Dermis blood vessel endothelial cell (primary cell): ENCODE measurements around the gene CDHR1. TPM values are rescaled to one million over a fixed set of nuclear protein-coding genes. Genes with fewer than 3 reads are reported as not detected.

Experiments used
- DNase-seq: peaks from one replicate; pipeline ENCODE4 v3.0.0; 2010
- total RNA-seq: library from RNA; depleted of rRNA; stranded (reverse); fragments of >200 nt; gene quantifications from 2 replicates; pipeline ENCODE4 v1.2.3, GENCODE V29; 2014

Gene CDHR1
- total RNA-seq, 1 donor from 2014 or later = 0.68 TPM

DNA sequence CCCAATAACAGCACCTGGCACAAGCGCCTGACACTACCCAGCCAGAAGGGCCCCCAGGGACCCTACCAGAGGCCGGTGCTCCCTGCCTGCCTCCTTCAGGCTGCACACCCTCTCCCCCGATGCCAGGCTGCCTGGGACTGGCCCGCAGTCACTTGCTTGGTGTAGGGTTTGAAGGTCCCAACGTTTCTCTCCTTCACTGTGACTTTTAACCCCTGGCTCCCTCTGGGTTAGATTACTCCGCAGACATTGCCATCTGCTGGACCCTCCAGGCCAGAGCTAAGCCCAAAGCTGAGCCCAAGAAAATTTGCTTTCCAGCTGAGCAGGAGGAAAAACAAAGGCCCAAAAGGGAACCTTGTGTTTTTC lies 6.9 kb downstream of the CDHR1 start:
- DNase-seq = no peak

DNA sequence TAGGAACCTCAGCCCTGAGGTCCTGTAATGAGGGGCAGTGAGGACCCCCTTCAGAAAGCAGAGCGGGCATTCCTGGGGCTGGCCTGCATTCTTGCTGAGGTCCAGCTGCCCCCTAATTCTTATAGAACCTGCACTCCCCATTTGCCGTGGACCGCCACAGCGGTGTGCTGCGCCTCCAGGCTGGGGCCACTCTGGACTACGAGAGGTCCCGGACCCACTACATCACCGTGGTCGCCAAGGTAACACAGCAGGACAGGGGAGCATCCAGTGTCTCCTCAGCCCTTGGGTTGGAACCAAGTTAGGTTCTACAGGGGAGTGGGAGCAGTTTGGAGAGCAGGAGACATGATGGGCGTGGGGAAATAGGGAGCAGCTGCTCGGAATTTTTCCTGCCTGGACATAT lies 7.3 kb downstream of the CDHR1 start:
- DNase-seq = no peak

GRCh38 chr10:84202349-84202748 lies 8.0 kb downstream of the CDHR1 start:
- no peak for DNase-seq

DNA sequence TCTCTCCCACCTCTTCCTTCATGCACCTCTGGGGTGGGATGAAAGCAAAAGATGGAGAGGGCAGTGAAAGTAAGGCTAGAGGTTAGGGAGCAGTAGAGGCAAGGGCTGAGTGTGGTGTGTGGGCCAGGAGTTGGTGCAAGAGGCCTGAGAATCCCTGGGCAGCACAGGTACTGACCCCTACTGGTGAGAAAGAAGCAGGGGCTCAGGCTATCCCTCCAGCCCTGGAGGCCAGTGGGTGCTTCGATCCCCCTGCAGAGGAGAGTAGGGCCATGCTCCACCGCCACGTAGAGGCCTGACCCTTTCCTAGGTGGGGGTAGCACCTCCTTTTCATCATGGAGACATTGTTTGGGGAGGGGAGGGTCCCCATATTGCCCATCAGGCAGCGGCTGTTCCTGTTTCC lies 9.8 kb downstream of the CDHR1 start:
- peak; percentile 19 for DNase-seq

GRCh38 chr10:84204610-84205009 lies 10.3 kb downstream of the CDHR1 start:
- no peak for DNase-seq

DNA sequence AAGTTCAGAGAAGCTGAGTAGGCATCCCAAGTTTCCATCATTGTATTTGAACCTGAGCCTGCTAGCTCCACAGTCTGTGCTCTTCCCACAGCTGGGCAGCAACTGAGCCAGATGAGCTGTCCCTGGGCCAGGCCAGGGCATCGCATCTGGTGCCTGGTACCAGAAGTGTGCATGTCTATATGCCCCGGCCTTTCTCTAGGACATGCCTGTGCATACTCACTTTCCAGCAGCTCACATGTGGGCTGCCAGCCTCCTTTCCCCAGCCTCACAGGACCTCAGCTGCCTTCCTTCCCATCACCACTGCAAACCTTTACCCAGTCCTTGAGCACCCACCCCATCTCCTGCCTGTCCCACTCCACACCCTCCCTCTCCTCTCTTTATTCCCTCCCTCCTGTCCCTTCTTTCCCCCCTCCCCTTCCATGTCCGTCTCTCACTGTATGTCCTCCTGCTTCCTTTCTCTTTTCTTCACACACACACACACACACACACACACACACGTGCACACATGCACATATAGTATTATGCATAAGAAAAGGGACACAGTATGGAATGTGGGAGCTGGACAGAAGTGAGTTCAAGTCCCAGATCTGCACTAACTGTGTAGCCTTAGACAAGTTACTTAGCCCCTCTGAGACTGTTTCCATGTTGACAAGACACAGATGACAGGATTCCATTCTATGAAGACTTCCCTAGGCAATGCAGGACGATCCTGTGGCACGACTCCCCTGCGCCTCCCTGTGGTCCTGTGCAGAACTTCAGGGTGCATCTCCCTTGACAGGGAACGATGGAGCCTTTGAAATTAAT lies 10.9 kb downstream of the CDHR1 start:
- peak; percentile 66 for DNase-seq

DNA sequence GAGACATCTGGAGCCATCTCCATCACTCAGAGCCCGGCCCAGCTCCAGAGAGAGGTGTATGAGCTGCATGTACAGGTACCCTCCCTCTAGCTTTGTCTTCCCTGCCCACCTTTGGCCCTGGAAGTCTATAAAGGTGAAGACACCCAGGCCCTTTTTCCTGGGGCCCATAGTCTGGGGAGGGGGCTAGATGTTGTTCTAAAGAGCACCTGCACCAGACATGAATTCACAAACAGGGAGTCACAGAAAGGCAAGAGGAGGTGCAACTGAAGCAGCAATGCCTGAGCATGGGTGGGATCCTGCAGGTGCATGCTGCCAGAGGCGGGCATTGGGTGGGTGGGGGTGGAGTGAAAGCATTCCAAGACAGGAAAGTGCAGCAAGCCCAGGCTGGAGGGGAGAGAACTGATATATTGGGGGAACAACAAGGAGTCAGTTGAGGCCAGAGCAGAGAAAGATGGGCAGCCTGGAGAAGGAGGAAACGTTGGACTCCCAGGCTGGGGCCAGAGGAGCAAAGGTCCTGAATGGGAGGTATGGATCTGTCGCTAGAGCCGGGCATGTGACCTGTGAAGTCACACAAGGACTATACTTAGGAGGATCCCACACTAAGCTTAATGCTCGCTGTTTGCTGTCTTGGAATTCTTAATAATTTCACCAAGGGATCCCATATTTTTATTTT lies 11.7 kb downstream of the CDHR1 start:
- DNase-seq = no peak

- no peak for DNase-seq
These were observed 13.7 kb downstream of the CDHR1 start for GRCh38 chr10:84208023-84208422.

GRCh38 chr10:84211566-84211965 lies 17.2 kb downstream of the CDHR1 start:
- no peak for DNase-seq

DNA sequence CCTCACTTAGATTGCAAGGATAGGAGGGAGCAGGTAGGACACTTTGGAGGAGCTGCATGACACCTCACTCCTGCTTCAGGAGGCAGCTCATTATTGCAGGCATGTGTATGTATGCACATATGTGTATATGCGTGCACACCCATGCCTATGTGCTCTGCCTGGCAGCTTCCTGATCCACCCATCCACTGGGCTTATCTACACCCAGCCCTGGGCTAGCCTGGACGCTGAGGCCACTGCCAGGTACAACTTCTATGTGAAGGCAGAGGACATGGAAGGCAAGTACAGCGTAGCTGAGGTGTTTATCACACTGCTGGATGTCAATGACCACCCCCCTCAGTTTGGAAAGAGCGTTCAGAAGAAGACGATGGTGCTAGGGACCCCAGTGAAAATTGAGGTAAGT lies 17.7 kb downstream of the CDHR1 start:
- no peak for DNase-seq

DNA sequence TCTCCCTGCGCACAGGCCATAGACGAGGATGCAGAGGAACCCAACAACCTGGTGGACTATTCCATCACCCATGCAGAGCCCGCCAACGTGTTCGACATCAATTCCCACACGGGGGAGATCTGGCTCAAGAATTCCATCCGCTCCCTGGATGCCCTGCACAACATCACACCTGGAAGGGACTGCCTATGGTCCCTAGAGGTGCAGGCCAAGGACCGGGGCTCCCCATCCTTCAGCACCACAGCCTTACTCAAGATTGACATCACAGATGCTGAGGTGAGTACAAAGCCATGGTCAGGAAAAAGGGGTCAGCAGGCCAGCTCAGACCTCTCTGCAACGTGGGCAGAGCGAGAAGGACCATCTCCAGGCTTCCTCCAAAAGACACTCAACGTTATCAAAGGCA lies 18.7 kb downstream of the CDHR1 start:
- DNase-seq = no peak

- no peak for DNase-seq
These were observed 19.8 kb downstream of the CDHR1 start for GRCh38 chr10:84214046-84214572.

GRCh38 chr10:84214612-84215235 lies 20.4 kb downstream of the CDHR1 start:
- DNase-seq = peak; percentile 15

DNA sequence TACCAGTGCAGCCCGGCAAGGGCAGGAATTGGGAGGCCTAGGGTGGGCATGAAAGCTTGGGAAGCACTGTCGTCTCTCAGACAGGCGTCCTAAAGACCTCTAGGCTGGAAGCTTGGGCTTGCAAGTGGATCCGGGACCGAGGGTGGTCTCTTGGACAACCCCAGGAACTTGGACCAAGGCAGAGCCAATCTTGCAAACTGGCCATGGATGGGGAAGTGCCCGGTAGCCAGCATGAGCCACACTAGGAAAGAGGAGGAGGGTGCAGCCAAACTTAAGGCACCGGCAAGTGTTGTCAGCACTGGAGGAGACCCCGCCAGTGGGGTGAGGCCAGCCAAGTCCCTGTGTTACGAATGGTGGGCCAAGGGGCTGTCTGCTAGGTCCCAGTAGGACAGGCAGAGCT lies 22.5 kb downstream of the CDHR1 start:
- no peak for DNase-seq

- DNase-seq = no peak
These were observed 23.4 kb downstream of the CDHR1 start for GRCh38 chr10:84217746-84218145.

GRCh38 chr10:84221916-84222315 lies 27.6 kb downstream of the CDHR1 start:
- no peak for DNase-seq

GRCh38 chr10:84224411-84225028 lies 30.2 kb downstream of the CDHR1 start:
- peak; percentile 13 for DNase-seq

- no peak for DNase-seq
These were observed 31.3 kb downstream of the CDHR1 start, which contains the start of gene LRIT2 for GRCh38 chr10:84225427-84226173. Gene LRIT2, minus strand, starts transcription at chr10:84225544. Its CDS starts 24 bp downstream, at chr10:84225520.

- no peak for DNase-seq
These were observed 32.3 kb downstream of the CDHR1 start for GRCh38 chr10:84226616-84227015.

- DNase-seq = no peak
These were observed 33.5 kb downstream of the CDHR1 start for GRCh38 chr10:84227810-84228209.

GRCh38 chr10:84230359-84230758 lies 36.0 kb downstream of the CDHR1 start:
- no peak for DNase-seq

- DNase-seq = no peak
These were observed 38.0 kb downstream of the CDHR1 start for GRCh38 chr10:84232376-84232775.
